ENCODE measurements around the gene SPO11.

- TF ChIP-seq CTCF (IDR thresholded peaks at IDR 0.05; ENCODE audit: low read depth, low read length): no peak
- no peak for TF ChIP-seq POLR2A (IDR thresholded peaks at IDR 0.05; ENCODE audit: extremely low read depth, insufficient read length)
- TF ChIP-seq MYC (IDR thresholded peaks at IDR 0.05; ENCODE audit: low read depth, low read length): no peak
- no peak for TF ChIP-seq MAX (IDR thresholded peaks at IDR 0.05; ENCODE audit: low read depth, low read length)
Observed at GRCh38 chr20:57384486-57384885, 54.9 kb downstream of the SPO11 start.
